ENCODE measurements around the gene AMH.

AMH gene

GRCh38 chr19:2254064-2254872 lies 5.1 kb downstream of the AMH start:
- TF ChIP-seq CTCF (IDR thresholded peaks at IDR 0.05; ENCODE audit: control extremely low read depth, extremely low read depth, low read depth, missing control alignments) = no peak
- POLR2A ChIA-PET = no interaction called here
- CTCF ChIA-PET = interaction anchor here (1.0 to 1.4 kb wide), 3 partner anchors 17 to 98 kb away, joined by 3 to 4 read pairs (median 3); no protein-coding TSS in a partner anchor
- DNase-seq (ENCODE audit: extremely low spot score) = no peak

- ChIA-PET CTCF (interaction anchor here (1.4 kb wide), 1 partner anchor 18 kb away, joined by 4 read pairs; no protein-coding TSS in a partner anchor), POLR2A (no interaction called here)
- no peak for DNase-seq (ENCODE audit: extremely low spot score)
- no peak for TF ChIP-seq CTCF (IDR thresholded peaks at IDR 0.05; ENCODE audit: control extremely low read depth, extremely low read depth, low read depth, missing control alignments)
Measured at GRCh38 chr19:2255112-2255845, 6.2 kb downstream of the AMH start.

- CTCF ChIA-PET = interaction anchor here (0.6 kb wide), 1 partner anchor 20 kb away, joined by 3 read pairs; the partner anchor contains the start of gene PLEKHJ1
- TF ChIP-seq CTCF (IDR thresholded peaks at IDR 0.05; ENCODE audit: control extremely low read depth, extremely low read depth, low read depth, missing control alignments) = no peak
- POLR2A ChIA-PET = interaction anchor here (0.9 kb wide), 1 partner anchor 14 kb away, joined by 3 read pairs; no protein-coding TSS in a partner anchor
- DNase-seq (ENCODE audit: extremely low spot score) = no peak
Measured at GRCh38 chr19:2255982-2256685, 7.0 kb downstream of the AMH start, which contains the start of gene JSRP1. Gene JSRP1, minus strand, starts transcription at chr19:2256417. Its CDS starts 1,103 bp downstream, at chr19:2255314.

- no peak for DNase-seq (ENCODE audit: extremely low spot score)
- CTCF ChIA-PET = interaction anchor here (1.2 to 3.5 kb wide), 5 partner anchors 14 to 103 kb away, joined by 3 to 14 read pairs (median 7); partner anchors contain the start of gene PLEKHJ1
- TF ChIP-seq CTCF (IDR thresholded peaks at IDR 0.05; ENCODE audit: control extremely low read depth, extremely low read depth, low read depth, missing control alignments) = no peak
- POLR2A ChIA-PET = interaction anchor here (1.6 kb wide), 1 partner anchor 13 kb away, joined by 5 read pairs; no protein-coding TSS in a partner anchor
Measured at GRCh38 chr19:2259336-2259735, 10.2 kb downstream of the AMH start.

- CTCF ChIA-PET = interaction anchor here (1.0 to 3.5 kb wide), 7 partner anchors 12 to 104 kb away, joined by 4 to 14 read pairs (median 7); partner anchors contain the start of gene PLEKHJ1
- no peak for TF ChIP-seq CTCF (IDR thresholded peaks at IDR 0.05; ENCODE audit: control extremely low read depth, extremely low read depth, low read depth, missing control alignments)
- DNase-seq (ENCODE audit: extremely low spot score) = no peak
- POLR2A ChIA-PET = interaction anchor here (0.6 to 2.1 kb wide), 4 partner anchors 10 to 581 kb away, joined by 3 to 11 read pairs (median 6); partner anchors contain the start of genes GADD45B and ZNF555
Measured at GRCh38 chr19:2260341-2260805, 11.2 kb downstream of the AMH start.

Measured in GM10248 (cell line).